GM18498 (cell line): ENCODE results near the gene VAV2.

Experiments used
- ATAC-seq: cut with Tn5 transposase; IDR thresholded peaks from one replicate; pipeline ENCODE4 v1.9.1; 2021; ENCODE audit warnings: mild to moderate bottlenecking, moderate library complexity; ENCODE audit not compliant: unreplicated experiment

VAV2 gene

DNA sequence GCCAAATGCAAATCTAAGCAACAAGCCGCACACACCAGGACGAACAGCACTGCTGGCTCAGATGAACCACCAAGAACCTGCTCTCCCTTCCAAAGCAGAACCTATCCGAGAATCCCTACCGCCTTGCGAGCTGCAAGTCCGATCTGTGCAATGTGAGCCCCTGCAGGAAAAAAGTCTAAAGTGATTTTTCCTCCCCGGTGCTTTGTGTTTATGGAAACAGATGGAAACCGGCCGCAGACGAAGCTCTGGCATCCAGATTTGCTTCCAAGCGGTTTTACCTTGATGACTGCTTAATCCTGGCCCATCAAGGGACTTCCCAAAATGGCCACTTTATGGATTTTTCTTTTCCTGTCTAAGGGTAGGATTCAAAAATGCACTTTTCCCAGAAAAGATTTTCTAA, 112.5 kb downstream of the VAV2 start:
- no peak for ATAC-seq

- no peak for ATAC-seq
These were observed 113.7 kb downstream of the VAV2 start for GRCh38 chr9:133878402-133878801.

- ATAC-seq, result no peak
These were observed 114.2 kb downstream of the VAV2 start for GRCh38 chr9:133877967-133878366.

DNA sequence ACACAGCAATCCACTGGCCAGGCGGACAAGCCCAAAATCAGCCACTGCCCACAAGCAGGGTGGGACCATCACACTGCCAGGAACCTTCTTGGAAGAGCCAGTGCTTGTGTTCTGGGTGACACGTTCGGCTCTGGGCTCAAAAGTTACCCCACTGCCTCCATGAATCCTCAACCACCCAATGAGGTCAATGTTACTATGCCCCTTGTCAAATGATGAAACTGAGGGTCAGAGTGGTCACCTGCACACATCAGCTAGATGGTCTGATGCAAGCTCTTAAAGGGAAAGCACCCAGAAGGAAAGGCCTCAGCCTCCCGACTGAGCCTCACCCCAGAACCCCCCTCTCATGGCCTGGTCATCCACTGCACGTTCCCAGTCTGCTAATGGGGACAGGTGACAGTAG, 114.8 kb downstream of the VAV2 start:
- ATAC-seq, result no peak

- ATAC-seq, result no peak
These were observed 115.3 kb downstream of the VAV2 start for GRCh38 chr9:133876836-133877235.

DNA sequence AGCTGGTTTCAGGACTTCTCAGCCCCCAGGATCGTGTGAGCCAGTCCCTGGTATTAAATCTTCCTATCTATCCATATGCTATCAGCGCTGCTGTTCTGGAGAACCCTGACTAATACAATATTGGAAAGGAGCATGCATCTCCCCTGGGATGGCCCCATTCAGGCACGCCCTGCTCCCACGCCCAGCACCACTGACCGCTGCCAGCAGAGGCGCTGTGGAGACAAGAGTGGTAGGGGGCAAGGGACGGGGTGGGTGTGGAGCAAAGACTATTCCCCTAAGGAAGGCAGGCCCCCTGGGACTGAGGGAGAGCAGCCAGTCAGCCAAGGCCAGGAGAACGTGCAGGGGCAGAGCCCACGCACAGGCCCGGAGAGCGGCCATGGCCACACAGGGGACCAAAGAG, 116.0 kb downstream of the VAV2 start:
- ATAC-seq, result no peak

DNA sequence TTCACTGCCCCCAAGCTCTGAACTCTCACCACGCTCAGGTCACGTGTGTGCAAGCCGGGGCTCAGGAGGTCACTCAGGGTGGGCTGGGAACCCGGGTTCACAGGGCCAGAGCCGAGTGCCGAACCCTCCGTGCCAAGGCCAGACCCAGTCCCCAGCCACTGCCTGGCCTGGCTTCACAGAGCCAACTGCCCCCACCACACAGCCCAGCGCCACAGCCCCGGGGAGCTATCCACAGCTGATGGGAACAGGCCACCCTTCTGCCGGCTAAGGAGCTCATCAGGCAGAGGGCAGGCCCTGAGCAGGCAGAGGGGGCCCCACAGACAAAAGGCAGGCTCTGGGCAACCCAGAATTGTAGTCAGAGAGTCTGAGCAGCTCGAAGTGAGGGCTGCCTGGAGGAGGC, 117.0 kb downstream of the VAV2 start:
- no peak for ATAC-seq

DNA sequence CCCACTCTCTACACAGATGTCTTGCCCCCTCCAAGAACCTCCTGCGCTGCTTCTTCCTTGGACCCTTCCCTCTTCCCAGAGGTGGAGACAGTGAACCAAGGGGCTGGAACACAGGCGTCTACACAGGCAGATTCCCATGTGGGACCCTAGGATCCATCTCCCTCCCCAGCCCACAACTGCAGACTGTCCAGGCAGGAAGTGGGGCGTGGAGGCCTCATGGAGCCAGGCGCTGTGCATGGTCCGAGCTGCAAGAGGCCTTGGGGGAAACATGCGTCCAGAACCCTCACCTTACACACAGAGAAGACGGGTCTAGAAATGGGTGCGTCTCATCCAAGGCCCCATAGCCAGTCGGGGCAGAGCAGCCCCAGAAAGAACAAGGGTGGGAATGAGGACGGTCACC, 117.5 kb downstream of the VAV2 start:
- no peak for ATAC-seq

DNA sequence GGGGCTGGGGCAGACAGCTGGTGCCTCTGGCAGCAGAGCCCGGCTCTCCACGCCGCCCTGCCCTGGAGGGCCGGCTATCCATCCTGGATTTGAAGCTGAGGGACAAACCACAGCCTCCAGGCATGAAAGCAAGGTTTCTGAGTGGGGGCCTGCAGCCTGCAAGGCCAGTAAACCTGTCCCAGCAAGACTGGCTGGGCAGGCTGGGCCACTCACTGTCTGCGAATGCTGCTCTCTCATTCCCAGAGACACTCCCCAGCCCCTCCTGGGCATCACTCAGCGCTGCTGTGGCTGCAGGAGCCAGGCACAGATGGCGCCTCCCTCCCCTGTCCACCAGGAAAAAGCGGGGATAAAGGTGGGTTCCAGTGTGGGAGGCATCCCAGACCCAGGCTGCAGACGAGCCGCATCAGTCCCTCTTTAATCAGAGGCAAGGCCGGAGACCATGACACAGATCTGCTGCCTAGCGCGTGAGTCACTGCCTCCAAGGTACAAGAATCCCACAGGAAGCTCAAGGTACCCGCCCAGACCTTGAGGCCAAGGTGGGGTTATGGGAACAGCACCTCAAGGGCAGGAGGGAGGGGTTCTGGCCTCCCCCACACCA, 118.0 kb downstream of the VAV2 start:
- no peak for ATAC-seq

DNA sequence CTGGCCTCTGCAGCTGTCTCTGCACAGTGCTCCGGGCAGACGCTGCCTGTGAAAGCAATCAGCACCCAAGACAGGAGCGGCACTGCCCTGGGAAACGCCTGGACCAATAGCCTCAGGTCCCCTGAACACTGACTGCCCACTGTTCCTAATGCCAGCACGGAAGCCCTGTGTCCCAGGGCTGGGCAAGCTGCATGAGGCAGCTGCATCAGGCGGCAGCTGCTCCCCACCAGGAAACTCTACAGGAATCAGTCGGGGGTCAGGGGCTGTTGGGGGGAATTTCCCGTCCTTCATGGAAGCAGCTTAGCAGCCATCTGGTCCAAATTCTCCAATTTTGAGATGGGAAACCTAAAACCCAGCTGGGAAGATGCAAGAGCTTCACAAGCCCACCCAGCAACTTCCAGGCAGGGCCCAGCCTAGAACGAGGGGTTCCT, 118.6 kb downstream of the VAV2 start:
- ATAC-seq, result no peak

- no peak for ATAC-seq
These were observed 119.1 kb downstream of the VAV2 start for GRCh38 chr9:133873009-133873408.

- no peak for ATAC-seq
These were observed 121.2 kb downstream of the VAV2 start for GRCh38 chr9:133870598-133871595.

DNA sequence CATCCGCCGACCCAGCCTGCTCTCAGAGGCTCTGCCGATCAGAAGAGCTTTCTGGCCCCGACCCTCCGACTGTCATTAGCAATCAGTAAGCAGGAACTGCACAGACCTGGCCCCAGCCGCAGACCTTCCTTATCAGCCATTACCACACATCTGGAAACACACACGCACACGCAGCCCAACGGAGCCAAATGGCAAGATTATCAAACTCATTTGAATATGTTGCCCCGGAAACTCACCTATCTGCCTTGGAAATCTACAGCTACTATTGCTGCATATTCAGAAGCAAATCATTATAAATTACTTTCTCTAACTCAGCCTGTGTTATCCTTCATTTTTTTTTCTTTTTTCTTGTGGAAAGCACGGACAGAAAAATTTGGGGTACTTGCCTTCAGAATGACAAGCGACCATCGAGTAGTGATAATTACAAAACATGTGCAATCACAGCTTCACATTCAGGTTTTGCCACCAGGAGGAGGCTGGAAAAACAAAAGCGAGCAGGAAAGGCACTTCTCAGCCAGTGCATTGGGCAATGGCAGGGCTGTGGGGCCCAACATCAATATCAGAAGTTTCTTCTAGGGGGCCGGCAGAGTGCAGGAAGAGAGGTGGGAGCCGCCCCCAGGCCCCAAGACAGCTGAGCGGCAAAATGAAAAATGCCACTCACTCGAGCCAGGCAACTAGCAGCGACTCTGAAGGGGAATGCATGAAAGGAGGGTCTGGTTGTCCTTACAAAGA, 122.3 kb downstream of the VAV2 start:
- ATAC-seq, result no peak

- ATAC-seq, result no peak
These were observed 123.9 kb downstream of the VAV2 start for GRCh38 chr9:133868203-133868602.

- no peak for ATAC-seq
These were observed 125.2 kb downstream of the VAV2 start for GRCh38 chr9:133866946-133867345.

- no peak for ATAC-seq
These were observed 128.1 kb downstream of the VAV2 start for GRCh38 chr9:133864011-133864410.

DNA sequence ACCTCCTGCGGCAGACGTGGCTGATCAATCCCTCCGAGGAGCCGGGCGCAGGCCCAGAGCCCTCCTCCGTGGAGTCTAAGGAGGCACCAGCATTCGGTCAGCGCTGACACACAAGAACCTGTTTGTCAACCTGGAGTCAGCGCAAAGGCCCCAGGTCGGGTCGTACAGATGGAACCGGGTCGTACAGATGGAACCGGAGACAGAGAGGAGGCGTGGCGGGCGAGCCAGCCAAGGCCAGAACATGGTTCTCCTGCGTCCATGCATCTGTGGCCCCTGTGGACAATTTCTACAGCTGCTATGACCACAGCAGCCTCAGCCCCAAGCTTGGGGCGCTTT, 128.9 kb downstream of the VAV2 start:
- ATAC-seq, result no peak

DNA sequence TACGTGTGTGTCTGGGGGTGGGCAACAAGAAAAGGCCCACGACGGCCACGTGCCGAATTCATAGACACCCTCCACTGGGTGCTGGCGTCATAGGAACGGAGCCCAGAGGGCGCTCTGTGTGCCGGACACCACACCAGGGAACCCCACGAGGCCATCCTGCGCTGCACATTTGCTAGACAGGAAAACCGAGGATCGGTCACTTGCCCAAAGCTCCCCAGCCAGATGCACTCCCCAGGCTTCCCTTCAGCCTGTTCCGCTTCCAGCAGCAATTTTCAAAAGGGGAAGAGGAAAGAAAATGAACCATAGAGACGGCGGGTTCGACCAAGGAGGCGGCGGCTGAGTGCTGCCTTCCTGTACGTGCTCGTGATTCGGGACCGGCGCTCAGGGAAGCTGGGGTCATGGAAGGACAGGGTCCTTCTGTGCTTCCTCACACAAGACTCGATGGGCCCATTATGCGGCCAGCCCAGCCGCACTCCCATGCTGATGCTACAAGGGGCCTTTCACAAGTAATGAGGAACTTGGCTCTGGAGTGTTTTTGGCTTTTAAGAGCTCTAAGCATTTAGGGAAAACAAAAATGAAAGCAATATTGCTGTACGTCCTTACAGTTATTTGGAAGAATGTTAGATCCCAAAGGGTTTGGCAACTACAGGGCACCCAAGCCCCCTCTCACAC, 129.4 kb downstream of the VAV2 start:
- no peak for ATAC-seq

DNA sequence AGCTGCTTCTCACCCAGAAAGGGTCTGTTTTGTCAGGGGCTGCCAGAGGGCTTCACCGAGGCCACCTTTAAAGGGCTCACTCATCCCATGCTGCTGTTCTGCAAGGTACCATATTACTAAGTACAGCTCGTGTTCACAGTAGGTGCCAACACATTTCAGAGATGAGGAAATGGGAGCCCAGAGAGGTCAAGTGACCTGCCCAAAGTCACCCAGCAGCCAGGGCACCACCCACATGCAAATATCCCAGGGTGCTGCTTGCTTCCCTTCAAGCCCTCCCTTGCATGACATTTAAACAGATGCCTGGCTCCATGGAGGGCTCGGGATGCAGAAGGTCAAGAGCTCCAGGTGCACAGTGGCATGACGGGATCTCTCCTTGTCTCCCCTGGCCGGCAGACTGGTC, 130.4 kb downstream of the VAV2 start:
- no peak for ATAC-seq

DNA sequence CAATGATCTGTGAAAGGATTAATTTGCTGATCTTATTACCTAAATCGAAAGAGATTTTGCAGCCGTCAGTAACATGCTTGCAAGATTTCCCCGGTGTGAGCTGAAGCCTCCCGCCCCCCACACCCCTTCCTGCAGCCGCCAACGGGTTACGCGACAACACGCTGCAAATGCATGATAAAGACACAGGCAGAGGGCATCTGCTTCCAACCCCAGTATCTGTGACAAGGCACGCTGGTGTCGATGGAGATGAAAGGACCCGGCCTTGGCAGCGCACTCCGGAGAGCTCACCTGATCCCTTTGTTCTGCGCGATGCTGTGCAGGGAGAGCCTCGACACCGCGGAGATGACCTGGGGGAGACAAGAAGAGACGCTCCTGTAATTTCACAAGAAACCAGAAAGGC, 131.0 kb downstream of the VAV2 start:
- ATAC-seq, result no peak

GRCh38 chr9:133858771-133859170, 133.4 kb downstream of the VAV2 start:
- ATAC-seq, result no peak
